Activated B cell treated with CpG ODN at 0.5 μM for 24 hours (primary cell): ENCODE measurements around the gene CEP126. TPM values are rescaled to one million over a fixed set of nuclear protein-coding genes. Genes with fewer than 3 reads are reported as not detected.

Experiments
- ATAC-seq: fragments of 200-7000 bp; cut with Tn5 transposase; one replicate; pipeline ENCODE4 v1.10.0; 2021; ENCODE audit warnings: low read depth, mild to moderate bottlenecking, moderate library complexity
- CTCF ChIA-PET: fragments of 350-600 bp; sonication (Branson Sonifier 250); formaldehyde crosslinking; loops from one replicate; lab custom pipeline; 2021; ENCODE audit warnings: antibody characterized with exemption; lab: Charles Lee
- POLR2A ChIA-PET: fragments of 350-600 bp; sonication (Branson Sonifier 250); formaldehyde crosslinking; loops from one replicate; lab custom pipeline; 2021; ENCODE audit warnings: antibody characterized with exemption; lab: Charles Lee
- DNase-seq: peaks from one replicate; pipeline ENCODE4 v3.0.0; 2022
- H3K27ac Mint-ChIP-seq: one replicate; pipeline ENCODE4 v1.8.0; 2020; ENCODE audit warnings: mixed read lengths
- H3K27me3 Mint-ChIP-seq: one replicate; pipeline ENCODE4 v1.8.0; 2021; ENCODE audit warnings: mixed read lengths
- H3K36me3 Mint-ChIP-seq: one replicate; pipeline ENCODE4 v1.8.0; 2021; ENCODE audit warnings: low read depth, mixed read lengths
- H3K4me1 Mint-ChIP-seq: one replicate; pipeline ENCODE4 v1.8.0; 2021; ENCODE audit warnings: mixed read lengths
- H3K4me3 Mint-ChIP-seq: one replicate; pipeline ENCODE4 v1.8.0; 2020; ENCODE audit warnings: mild to moderate bottlenecking, mixed read lengths
- H3K9me3 Mint-ChIP-seq: one replicate; pipeline ENCODE4 v1.8.0; 2020; ENCODE audit warnings: mixed read lengths
- CTCF ChIP-seq: fragments of 200-600 bp; IDR thresholded peaks from one replicate; pipeline ENCODE4 v1.8.0; 2022; ENCODE audit warnings: antibody characterized with exemption, mild to moderate bottlenecking
- intact Hi-C: fragments of 100-400 bp; cut with micrococcal nuclease; formaldehyde crosslinking; loops from one replicate; pipeline ENCODE4 v1.15.1; 2024
- total RNA-seq: library from RNA; stranded (reverse); gene quantifications from 2 replicates; pipeline ENCODE4 v1.2.3, GENCODE V29; 2022

CEP126 gene
- total RNA-seq, 1 donor from 2014 or later = 1.5 TPM

- H3K4me3 Mint-ChIP-seq = no peak overlapping the region
- H3K36me3 Mint-ChIP-seq = no peaks in the 10 kb centered on the region
- peaks cover 18% of the 10 kb centered on the region for H3K27me3 Mint-ChIP-seq
- H3K27ac Mint-ChIP-seq = no peak overlapping the region
- no peak for TF ChIP-seq CTCF
- no peaks in the 10 kb centered on the region for H3K9me3 Mint-ChIP-seq
- intact Hi-C loops = no loop called here
- DNase-seq (no peak), ATAC-seq (no peak)
- POLR2A ChIA-PET = no interaction called here
- CTCF ChIA-PET = no interaction called here
- no peaks in the 10 kb centered on the region for H3K4me1 Mint-ChIP-seq
These were observed 20.3 kb upstream of the CEP126 start for GRCh38 chr11:101894505-101894904.

- no peaks in the 10 kb centered on the region for H3K4me1 Mint-ChIP-seq
- POLR2A ChIA-PET = no interaction called here
- no peak overlapping the region for H3K4me3 Mint-ChIP-seq
- intact Hi-C loops = no loop called here
- DNase-seq (no peak), ATAC-seq (no peak)
- H3K36me3 Mint-ChIP-seq = no peaks in the 10 kb centered on the region
- no peak for TF ChIP-seq CTCF
- no peaks in the 10 kb centered on the region for H3K9me3 Mint-ChIP-seq
- peaks cover 26% of the 10 kb centered on the region for H3K27me3 Mint-ChIP-seq
- CTCF ChIA-PET = no interaction called here
- H3K27ac Mint-ChIP-seq = no peak overlapping the region
These were observed 7.0 kb upstream of the CEP126 start for GRCh38 chr11:101907815-101908214.

- ATAC-seq (no peak), DNase-seq (no peak)
- Mint-ChIP-seq H3K27me3 (peaks cover 17% of the 10 kb centered on the region), H3K27ac (no peak overlapping the region), H3K36me3 (no peaks in the 10 kb centered on the region), H3K9me3 (no peaks in the 10 kb centered on the region), H3K4me3 (no peak overlapping the region), H3K4me1 (peaks cover under 1% of the 10 kb centered on the region)
- CTCF ChIA-PET = no interaction called here
- TF ChIP-seq CTCF = no peak
- POLR2A ChIA-PET = no interaction called here
- intact Hi-C loops = no loop called here
These were observed 5.7 kb upstream of the CEP126 start for GRCh38 chr11:101909087-101909486.

- no peak overlapping the region for H3K27ac Mint-ChIP-seq
- peaks cover 12% of the 10 kb centered on the region for H3K27me3 Mint-ChIP-seq
- TF ChIP-seq CTCF = no peak
- H3K9me3 Mint-ChIP-seq = no peaks in the 10 kb centered on the region
- H3K4me1 Mint-ChIP-seq = peaks cover 27% of the 10 kb centered on the region
- ATAC-seq = no peak
- no peak for DNase-seq
- ChIA-PET CTCF (interaction anchor here (1.2 kb wide), 1 partner anchor 95 kb away, joined by 3 read pairs; no protein-coding TSS in a partner anchor), POLR2A (no interaction called here)
- no peak overlapping the region for H3K4me3 Mint-ChIP-seq
- intact Hi-C loops = loop anchor here (10.0 kb wide), 1 partner anchor 542 kb away; the partner anchor contains the start of gene TMEM123
- peaks cover 4% of the 10 kb centered on the region for H3K36me3 Mint-ChIP-seq
These were observed 2.0 kb upstream of the CEP126 start for GRCh38 chr11:101912823-101913284.

GRCh38 chr11:101913656-101914055 lies 1.2 kb upstream of the CEP126 start:
- ChIA-PET CTCF (no interaction called here), POLR2A (no interaction called here)
- DNase-seq (no peak), ATAC-seq (no peak)
- Mint-ChIP-seq H3K9me3 (no peaks in the 10 kb centered on the region), H3K4me3 (no peak overlapping the region), H3K4me1 (peaks cover 27% of the 10 kb centered on the region), H3K27me3 (peaks cover 12% of the 10 kb centered on the region), H3K36me3 (peaks cover 4% of the 10 kb centered on the region), H3K27ac (no peak overlapping the region)
- intact Hi-C loops = loop anchor here (2.0 to 10.0 kb wide), 3 partner anchors 199 to 541 kb away; partner anchors contain the start of genes BIRC2 and TMEM123
- no peak for TF ChIP-seq CTCF
